ENCODE measurements around the gene RBFOX1. TPM values are rescaled to one million over a fixed set of nuclear protein-coding genes. Genes with fewer than 3 reads are reported as not detected.

The RBFOX1 gene
- total RNA-seq, 1 experiment from 2014 or later, result not detected

DNA sequence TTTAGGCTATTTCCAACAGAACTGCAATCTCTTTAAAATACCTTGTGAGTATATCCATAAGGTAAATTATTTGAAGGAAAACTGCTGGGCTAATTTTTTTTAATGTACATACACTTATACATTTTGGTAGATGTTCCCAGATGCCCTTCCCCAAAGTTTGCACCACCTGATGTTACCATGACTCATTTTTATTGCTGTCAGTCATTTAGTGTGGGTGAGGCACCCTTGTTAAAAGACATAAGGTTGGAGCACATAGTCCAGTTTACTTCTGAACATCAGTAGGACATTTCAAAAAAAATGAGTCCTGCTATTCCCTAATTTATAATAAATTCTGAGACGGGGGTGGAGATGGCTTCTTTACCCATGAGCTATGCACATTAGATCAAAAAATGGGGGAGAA, 138.6 kb downstream of the RBFOX1 start:
- Histone ChIP-seq H3K4me1 (ENCODE audit: insufficient read depth, low read length) (no peaks in the 10 kb centered on the region), H3K79me2 (ENCODE audit: low read length) (no peaks in the 10 kb centered on the region), H3K9me2 (replicated peaks; ENCODE audit: low read length) (no peaks in the 10 kb centered on the region), H2AFZ (ENCODE audit: low read length) (no peak overlapping the region), H4K20me1 (ENCODE audit: low read length) (no peaks in the 10 kb centered on the region), H3K27me3 (ENCODE audit: low read length) (no peaks in the 10 kb centered on the region), H3K27ac (ENCODE audit: low read length) (no peak overlapping the region), H3K9ac (ENCODE audit: low read length) (no peak overlapping the region), H3K9me3 (ENCODE audit: low read length) (no peaks in the 10 kb centered on the region), H3F3A (ENCODE audit: low read length, unreplicated experiment) (no peaks in the 10 kb centered on the region), H3K4me2 (ENCODE audit: low read length) (no peak overlapping the region), H3K36me3 (ENCODE audit: low read depth, low read length) (no peaks in the 10 kb centered on the region), H3K4me3 (ENCODE audit: low read length) (no peak overlapping the region)
- CTCF ChIA-PET, result no interaction called here
- TF ChIP-seq EZH2phosphoT487 (IDR thresholded peaks at IDR 0.05; ENCODE audit: borderline replicate concordance, low read length) (no peak), EZH2 (IDR thresholded peaks at IDR 0.05; ENCODE audit: low read length, unreplicated experiment) (no peak)
- TF ChIP-seq, protein P1, sequence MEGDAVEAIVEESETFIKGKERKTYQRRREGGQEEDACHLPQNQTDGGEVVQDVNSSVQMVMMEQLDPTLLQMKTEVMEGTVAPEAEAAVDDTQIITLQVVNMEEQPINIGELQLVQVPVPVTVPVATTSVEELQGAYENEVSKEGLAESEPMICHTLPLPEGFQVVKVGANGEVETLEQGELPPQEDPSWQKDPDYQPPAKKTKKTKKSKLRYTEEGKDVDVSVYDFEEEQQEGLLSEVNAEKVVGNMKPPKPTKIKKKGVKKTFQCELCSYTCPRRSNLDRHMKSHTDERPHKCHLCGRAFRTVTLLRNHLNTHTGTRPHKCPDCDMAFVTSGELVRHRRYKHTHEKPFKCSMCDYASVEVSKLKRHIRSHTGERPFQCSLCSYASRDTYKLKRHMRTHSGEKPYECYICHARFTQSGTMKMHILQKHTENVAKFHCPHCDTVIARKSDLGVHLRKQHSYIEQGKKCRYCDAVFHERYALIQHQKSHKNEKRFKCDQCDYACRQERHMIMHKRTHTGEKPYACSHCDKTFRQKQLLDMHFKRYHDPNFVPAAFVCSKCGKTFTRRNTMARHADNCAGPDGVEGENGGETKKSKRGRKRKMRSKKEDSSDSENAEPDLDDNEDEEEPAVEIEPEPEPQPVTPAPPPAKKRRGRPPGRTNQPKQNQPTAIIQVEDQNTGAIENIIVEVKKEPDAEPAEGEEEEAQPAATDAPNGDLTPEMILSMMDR (conservative IDR thresholded peaks at IDR 0.05; ENCODE audit: low read depth, low read length), result no peak
- DNase-seq (no peak), ATAC-seq (no peak)
- POLR2A ChIA-PET (ENCODE audit: unreplicated experiment), result no interaction called here
- no TSS peak for BruUV-seq (replicated peaks)
- intact Hi-C loops (cut with micrococcal nuclease), result no loop called here

DNA sequence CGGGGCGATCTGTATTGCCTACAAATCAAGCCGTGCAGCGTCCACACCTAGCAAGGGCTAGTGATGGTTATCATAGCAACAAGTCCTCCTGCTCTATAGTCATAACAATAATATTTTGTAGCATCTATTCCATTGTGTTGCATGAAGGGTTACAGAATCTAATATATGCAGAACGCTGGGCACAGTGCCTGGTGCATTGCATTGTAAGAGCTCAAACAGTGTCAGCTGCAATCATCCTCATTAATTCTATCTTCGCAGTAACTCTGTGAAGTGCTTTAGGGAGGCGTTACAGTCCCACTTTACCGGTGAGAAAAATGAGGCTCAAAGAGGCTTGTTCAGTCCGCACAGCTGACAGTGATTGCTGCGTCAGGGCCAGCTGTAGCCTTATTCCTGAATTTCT, 149.4 kb downstream of the RBFOX1 start:
- no peak overlapping the region for H3K9ac ChIP-seq (ENCODE audit: low read length)
- no peaks in the 10 kb centered on the region for H3F3A ChIP-seq (ENCODE audit: low read length, unreplicated experiment)
- no peaks in the 10 kb centered on the region for H3K9me3 ChIP-seq (ENCODE audit: low read length)
- no peak overlapping the region for H2AFZ ChIP-seq (ENCODE audit: low read length)
- no peak for TF ChIP-seq EZH2 (IDR thresholded peaks at IDR 0.05; ENCODE audit: low read length, unreplicated experiment)
- TF ChIP-seq EZH2phosphoT487 (IDR thresholded peaks at IDR 0.05; ENCODE audit: borderline replicate concordance, low read length), result no peak
- TF ChIP-seq, protein P1 (conservative IDR thresholded peaks at IDR 0.05; ENCODE audit: low read depth, low read length), result no peak
- intact Hi-C loops (cut with micrococcal nuclease), result no loop called here
- BruUV-seq (replicated peaks), result no TSS peak
- ATAC-seq, result no peak
- no peak overlapping the region for H3K27ac ChIP-seq (ENCODE audit: low read length)
- no peaks in the 10 kb centered on the region for H3K79me2 ChIP-seq (ENCODE audit: low read length)
- DNase-seq, result no peak
- H3K4me2 ChIP-seq (ENCODE audit: low read length), result no peak overlapping the region
- POLR2A ChIA-PET (ENCODE audit: unreplicated experiment), result no interaction called here
- CTCF ChIA-PET, result no interaction called here
- no peaks in the 10 kb centered on the region for H3K27me3 ChIP-seq (ENCODE audit: low read length)
- H3K4me1 ChIP-seq (ENCODE audit: insufficient read depth, low read length), result no peaks in the 10 kb centered on the region
- H3K4me3 ChIP-seq (ENCODE audit: low read length), result no peak overlapping the region
- no peaks in the 10 kb centered on the region for H3K36me3 ChIP-seq (ENCODE audit: low read depth, low read length)
- no peaks in the 10 kb centered on the region for H4K20me1 ChIP-seq (ENCODE audit: low read length)
- no peaks in the 10 kb centered on the region for H3K9me2 ChIP-seq (replicated peaks; ENCODE audit: low read length)

DNA sequence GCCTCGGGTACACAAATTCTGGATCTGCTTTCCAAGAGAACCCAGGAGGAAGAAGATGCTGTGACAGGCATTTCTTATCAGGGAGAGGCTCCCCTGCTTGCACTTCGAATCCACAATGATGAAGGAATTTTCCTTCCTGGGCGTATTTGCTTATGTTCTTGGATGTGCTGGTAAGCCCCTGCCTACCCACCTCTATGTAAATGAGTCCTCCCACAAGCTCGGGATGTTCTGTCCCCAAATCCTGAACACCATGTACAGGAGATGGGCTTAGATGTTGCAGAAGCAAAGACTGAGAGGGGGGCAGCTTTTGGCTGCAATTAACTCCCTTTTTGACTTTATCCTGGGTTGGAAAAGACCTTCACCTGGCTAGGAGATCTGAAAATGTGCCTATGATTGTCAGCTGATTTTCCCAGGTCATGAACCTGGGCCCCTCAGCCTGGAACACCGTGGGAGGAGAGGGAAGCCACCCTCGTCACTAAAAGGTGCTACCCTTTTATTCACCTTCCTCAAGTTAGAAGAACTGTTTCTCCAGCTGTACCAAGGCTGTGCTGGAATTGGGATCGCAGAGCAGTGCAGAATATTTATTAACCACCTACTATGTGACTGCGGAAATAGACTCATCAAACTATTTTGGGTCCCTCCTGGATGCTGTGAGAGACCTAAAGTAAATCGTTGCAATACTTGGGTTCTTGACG, 150.1 kb downstream of the RBFOX1 start:
- no TSS peak for BruUV-seq (replicated peaks)
- ChIA-PET CTCF (no interaction called here), POLR2A (ENCODE audit: unreplicated experiment) (no interaction called here)
- Histone ChIP-seq H4K20me1 (ENCODE audit: low read length) (no peaks in the 10 kb centered on the region), H3F3A (ENCODE audit: low read length, unreplicated experiment) (no peaks in the 10 kb centered on the region), H3K79me2 (ENCODE audit: low read length) (no peaks in the 10 kb centered on the region), H3K9ac (ENCODE audit: low read length) (no peak overlapping the region), H3K27ac (ENCODE audit: low read length) (no peak overlapping the region), H3K36me3 (ENCODE audit: low read depth, low read length) (no peaks in the 10 kb centered on the region), H3K4me1 (ENCODE audit: insufficient read depth, low read length) (no peaks in the 10 kb centered on the region), H3K4me2 (ENCODE audit: low read length) (no peak overlapping the region), H3K4me3 (ENCODE audit: low read length) (no peak overlapping the region), H3K9me3 (ENCODE audit: low read length) (no peaks in the 10 kb centered on the region), H3K9me2 (replicated peaks; ENCODE audit: low read length) (no peaks in the 10 kb centered on the region), H2AFZ (ENCODE audit: low read length) (no peak overlapping the region), H3K27me3 (ENCODE audit: low read length) (no peaks in the 10 kb centered on the region)
- no peak for TF ChIP-seq EZH2 (IDR thresholded peaks at IDR 0.05; ENCODE audit: low read length, unreplicated experiment)
- TF ChIP-seq EZH2phosphoT487 (IDR thresholded peaks at IDR 0.05; ENCODE audit: borderline replicate concordance, low read length), result no peak
- no peak for DNase-seq
- ATAC-seq, result no peak
- intact Hi-C loops (cut with micrococcal nuclease), result no loop called here

All from PC-3 (cell line).